ENCODE measurements around the gene EFTUD2.
A peak's percentile ranks its signal among the peaks of the same experiment; 100 is the strongest.
"Not testable (repeated sequence)": the region's sequence is repeated elsewhere in the genome, so short reads cannot be mapped to it uniquely, and the experiment has no call there.

EFTUD2 gene

DNA sequence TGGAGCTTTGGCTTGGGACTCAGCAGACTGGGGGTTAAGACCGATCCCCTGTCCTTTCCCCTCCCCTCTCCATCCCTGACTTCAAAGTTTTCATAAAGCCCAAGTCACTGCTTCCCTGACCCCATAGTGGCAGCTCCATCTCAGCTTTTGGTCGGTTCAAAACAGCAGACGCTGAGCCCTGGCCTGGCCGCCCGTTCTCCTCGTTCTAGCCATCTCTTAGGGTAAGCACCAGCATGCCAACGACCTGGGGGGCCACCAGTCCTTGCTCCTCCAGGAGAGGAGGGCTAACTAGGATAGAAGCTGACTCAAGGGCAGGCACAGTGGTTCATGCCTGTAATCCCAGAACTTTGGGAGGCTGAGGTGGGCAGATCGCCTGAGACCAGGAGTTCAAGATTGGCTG, 53.0 kb downstream of the EFTUD2 start:
- no peak for DNase-seq

DNA sequence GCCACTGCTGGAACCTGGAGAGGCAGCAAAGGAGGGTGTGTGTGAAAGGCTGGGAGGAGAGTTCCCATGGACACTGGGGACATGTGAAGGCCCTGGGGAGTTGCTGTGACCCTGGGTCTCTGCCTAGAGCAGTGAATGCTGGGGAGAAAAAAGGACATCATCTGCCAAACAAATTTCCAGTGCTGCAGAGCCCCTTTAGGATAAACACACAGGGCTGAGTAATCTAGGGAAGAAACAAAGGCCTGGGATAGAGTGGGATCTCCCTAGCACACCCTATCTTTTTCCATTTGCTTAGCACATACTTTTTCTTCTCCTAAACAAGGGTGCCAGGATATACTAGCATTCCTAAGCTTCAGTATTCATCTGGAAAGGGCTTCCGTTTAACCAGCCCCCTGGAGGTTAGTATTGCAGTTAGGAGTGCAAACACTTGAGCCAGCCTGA, 54.8 kb downstream of the EFTUD2 start:
- DNase-seq = no peak

DNA sequence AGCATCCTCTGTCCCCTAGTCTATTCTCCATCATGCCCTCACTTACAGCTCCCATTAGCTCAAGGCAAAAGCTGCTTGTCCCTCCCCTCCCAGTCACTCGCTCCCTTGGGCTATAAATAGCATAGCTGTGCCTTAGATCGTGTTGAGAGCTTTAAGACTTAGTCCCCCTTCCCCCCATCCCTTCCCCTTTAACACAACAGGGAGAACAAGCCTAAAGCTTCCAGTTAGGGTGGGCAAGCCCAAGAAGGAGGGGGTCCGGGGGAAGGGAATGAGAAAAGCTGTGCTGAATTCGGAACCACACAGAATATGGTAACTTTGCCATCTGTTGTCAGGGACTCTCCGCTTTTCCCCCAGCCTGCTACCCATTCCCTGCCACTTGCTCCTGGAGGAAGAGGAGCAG, 56.5 kb downstream of the EFTUD2 start:
- DNase-seq = no peak

DNA sequence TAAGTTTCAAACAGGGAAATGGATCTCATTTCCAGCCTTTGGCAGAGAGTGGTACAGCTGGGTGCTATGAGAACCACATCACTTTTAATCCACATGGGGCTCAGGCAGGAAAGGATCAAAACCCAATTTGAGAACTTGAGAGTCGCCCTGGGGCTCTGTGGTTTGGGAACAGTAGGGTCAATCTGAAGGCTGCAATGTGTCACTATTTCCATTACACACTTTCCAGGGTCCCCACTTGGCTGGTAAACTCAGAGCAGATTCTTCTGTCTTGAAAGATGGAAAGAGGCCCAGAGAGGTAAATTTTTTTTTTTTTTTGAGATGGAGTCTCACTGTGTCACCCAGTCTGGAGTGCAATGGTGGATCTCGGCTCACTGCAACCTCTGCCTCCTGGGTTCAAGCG, 58.3 kb downstream of the EFTUD2 start:
- no peak for DNase-seq

DNA sequence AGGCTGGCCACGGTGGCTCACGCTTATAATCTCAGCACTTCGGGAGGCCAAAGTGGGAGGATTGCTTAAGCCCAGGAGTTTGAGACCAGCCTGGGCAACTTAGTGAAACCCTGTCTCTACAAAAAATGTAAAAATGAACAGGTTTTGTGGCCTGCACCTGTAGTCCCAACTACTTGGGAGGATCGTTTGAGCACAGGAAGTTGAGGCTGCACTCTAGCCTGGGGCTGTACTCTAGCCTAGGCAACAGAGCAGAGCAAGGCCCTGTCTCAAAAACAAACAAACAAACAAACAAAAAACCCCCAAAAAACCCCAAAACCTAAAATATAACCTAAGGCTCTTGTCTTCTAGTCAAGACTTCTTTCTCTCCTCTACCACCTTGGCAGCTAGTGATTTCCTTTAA, 59.0 kb downstream of the EFTUD2 start:
- no peak for DNase-seq

DNA sequence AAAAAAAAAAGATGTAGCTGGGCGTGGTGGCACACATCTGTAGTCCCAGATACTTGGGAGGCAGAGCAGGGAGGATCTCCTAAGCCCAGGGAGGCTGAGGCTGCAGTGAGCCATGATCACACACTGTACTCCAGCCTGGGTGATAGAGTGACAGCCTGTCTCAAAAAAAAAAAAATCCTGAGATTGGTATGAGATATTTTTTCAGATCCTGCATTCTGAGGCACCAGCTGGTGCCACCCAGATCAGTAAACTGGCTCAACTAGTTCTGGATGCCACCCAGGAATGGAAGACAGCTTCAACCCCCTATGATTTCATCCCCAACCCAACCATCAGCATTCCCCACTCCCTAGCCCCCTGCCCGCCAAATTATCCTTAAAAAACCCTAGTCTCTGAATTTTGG, 62.0 kb downstream of the EFTUD2 start:
- DNase-seq = no peak

DNA sequence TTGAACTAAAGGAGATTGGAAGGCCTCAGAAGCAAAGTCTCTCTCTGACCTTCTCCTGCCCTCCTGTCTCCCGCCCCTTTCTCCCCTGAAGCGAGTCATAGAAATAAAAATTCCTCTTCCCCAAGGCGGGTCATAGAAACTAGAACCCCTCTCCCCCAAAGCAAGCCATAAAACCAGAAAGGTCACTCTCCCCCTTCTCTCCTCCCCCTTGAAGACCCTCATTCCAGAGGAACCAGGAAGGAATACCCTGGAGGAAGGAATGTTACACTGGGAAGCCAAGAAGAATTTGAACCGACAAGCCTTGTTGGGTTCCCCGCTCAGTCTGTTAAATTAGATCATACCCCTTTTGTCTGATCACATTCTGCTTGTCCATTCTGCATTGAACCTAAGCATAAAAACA, 66.4 kb downstream of the EFTUD2 start:
- DNase-seq = no peak

DNA sequence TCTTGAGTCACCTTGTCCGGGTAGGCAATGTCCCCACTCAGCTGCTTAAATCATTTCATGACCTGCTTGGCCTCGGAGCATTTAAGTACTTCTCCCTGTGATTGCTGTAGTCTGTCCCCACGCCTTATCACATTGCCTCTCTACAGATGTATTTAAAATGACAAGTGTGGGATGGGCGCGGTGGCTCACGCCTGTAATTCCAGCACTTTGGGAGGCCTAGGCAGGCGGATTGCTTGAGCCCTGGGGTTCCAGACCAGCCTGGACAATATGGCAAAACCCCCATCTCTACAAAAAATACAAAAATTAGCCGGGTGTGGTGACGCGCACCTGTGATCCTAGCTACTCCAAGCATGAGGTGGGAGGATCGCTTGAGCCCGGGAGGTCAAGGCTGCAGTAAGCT, 67.9 kb downstream of the EFTUD2 start:
- no peak for DNase-seq

DNA sequence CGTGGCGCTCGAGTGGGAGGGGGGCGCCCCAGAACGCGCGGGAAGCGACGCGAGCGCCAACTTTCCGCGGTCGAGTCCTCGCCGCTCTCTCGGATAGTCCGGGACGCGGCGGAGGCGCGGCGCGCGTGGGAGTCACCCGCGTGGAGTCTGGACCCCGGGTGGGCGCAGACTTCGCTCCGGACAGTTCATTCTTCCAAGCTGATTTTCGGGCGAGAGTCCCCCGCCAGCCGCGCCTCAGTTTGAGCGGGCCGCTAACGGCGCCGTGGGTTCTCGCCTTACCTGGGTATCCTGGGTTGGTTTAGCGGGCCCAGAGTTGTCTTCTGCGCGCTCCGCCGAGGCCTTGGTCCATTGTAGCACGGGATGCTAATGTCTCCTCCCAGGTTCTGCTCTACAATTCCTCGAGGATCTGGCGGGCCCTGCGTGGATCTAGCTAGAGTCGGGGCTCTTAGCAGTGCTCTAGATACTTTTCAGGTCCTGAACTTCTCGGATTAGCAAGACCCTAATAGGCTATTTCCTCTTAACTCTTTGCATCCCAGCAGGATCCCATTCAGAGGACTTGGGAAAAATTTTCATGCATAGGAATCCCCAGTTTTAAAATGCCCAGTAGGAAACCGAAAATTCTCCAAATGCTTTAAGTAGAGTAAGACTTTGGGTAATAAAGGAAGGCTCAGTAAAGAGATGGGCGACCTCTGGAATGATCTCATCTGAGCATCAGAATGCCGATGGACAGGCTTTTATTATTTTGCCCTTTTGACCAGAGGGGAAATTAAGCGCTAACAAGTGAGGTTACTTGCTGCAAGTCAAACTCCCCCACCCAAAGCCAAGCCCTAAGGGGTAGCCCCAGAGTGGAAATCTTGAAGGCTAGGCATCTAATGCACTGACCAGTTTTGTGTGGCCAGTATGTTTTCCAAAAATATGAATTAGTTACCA, 68.6 kb downstream of the EFTUD2 start:
- DNase-seq = peak; percentile 35

DNA sequence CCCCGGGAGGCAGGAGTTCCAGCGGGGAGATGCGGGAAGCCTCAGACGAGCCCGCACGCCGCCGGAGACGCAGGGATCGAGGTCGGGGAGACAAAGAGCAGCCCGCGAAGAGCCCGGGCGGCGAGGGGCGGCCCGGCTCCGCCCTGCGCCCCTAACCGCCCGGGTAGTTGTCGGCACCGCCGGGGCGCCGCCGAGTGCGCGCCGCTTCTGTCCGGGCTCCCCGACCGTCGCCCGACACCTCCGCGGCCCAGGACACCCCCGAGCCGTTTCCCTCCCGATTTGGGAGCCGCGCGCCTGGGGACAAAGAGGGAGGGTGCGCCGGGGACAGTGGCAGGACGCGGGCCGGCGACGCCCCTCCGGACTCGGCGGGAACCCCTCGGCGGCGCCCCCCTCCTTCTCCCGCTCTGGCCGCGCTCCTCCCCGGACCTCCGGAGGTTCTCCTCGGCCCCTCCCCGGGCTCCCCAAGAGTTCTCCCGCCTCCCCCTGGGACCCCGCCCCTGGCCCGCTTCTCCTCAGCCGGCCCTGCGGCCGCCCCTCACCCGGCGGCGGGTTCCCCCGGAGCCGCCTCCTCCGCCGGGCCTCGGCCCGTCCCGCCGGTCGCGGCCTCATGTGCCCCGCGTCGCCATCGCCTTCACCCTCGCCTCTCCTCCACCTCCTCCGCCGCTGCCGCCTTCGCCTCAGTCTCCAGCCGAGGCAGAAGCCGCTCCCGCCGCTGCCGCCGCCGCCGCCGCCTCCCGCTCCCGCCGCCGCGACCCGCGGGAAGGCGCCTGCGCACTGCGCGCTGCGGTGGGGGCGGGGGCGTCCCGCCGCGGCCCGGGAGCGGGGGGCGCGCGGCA, 69.5 kb downstream of the EFTUD2 start, which contains the start of gene GJC1:
TSS of gene GJC1 (minus strand) at position 765 of the 836 bp plus-strand sequence. CDS start 24,470 bp downstream, outside the sequence.
- peak; percentile 37 for DNase-seq

DNA sequence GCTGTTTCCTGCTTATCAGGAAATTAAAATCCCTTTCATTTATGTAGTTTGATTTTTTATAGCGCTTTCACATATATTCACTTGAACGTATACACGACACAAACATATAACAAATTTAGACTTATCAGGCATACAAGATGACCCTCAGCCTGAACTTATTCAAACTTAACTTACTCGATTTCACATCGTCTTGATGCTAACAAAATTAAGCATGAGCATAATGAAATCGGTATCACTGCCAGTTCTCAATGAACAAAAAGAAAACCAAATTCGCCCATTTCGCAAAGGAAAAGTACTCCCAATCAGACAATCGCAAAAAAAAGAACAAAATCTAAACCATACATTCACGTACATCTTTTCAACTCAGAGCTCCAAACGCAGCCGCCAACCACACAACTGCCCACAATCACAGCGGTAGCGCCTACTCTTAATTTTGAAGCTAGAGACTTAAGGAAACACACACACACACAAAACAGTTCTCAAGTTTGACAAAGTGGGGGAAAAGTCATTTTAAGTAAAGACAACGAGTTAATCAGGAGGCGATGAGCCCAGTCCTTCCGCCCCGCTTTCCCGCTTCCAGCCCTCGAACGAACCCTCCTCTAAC, 70.2 kb downstream of the EFTUD2 start:
- DNase-seq = no peak

DNA sequence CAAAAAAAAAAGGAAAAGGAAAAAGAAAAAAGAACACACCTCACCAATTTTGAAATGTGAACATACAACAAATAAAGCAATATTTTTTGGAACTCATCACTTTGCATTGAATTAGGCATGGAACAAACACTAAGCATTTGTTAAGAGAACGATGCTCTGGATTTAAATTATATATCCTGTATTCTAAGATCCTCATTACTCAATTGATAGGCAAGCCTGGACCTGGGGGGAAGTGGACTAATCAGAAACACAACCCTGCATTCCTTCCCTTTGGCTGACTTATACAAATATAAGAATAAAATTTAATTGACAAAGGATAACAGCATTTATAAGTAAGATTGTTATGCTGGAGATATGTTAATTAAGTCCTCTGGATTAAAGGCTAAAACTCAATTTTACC, 71.4 kb downstream of the EFTUD2 start:
- DNase-seq = no peak

DNA sequence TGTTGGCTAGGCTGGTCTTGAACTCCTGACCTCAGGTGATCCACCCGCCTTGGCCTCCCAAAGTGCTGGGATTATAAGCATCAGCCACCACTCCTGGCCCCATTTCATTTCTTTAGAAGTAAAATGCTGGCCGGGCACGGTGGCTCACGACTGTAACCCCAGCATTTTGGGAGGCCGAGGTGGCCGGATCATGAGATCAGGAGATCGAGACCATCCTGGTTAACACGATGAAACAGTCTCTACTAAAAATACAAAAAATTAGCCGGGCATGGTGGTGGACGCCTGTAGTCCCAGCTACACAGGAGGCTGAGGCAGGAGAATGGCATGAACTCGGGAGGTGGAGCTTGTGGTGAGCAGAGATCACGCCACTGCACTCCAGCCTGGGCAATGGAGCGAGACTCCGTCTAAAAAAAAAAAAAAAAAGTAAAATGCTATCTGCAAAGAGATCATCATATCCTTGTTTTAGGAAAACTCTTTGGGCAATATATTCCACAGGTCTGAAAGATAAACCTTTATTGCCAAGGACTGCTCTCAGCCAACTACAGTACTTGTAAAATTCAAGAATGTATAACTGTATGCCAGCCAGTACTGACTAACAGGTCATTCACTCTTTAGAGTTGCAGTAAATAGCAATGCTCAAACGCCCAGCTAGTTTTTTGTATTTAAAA, 73.0 kb downstream of the EFTUD2 start:
- no peak for DNase-seq

DNA sequence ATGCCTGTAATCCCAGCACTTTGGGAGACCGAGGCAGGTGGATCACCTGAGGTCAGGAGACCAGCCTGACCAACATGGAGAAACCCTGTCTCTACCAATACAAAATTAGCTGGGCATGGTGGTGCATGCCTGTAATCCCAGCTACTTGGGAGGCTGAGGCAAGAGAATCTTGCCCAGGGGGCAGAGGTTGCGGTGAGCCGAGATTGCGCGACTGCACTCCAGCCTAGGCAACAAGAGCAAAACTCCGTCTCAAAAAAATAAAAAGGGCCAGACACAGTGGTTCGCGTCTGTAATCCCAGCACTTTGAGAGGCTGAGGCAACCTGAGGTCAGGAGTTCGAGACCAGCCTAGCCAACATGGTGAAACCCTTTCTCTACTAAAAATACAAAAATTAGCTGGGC, 74.0 kb downstream of the EFTUD2 start:
- DNase-seq = not testable (repeated sequence)

DNA sequence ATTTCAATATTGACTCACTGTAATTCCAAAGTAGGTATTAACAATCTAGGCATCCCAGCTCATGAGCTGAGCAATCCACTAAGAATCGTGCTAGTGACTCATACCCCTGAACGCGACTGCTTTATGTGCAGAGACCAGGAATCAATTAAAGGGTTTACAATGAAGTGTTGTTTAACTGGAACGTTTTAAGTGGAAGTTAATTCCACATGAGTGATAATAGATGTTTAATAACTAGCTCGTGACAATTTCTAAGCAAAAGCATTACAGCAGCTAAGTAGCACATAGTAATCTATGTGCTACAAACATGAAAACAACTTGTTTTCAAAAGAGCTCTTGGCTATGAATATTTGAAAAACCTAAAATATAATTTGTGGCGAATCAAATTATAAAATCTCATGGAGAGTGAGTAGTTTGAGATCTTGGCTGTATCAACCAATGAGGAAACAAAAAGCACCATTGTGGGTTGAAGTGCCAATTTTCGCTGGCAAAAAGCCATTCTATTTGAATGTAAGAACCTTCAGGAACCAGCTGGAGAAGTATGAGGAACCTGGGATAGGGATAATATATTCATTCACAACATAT, 78.5 kb downstream of the EFTUD2 start:
- no peak for DNase-seq

DNA sequence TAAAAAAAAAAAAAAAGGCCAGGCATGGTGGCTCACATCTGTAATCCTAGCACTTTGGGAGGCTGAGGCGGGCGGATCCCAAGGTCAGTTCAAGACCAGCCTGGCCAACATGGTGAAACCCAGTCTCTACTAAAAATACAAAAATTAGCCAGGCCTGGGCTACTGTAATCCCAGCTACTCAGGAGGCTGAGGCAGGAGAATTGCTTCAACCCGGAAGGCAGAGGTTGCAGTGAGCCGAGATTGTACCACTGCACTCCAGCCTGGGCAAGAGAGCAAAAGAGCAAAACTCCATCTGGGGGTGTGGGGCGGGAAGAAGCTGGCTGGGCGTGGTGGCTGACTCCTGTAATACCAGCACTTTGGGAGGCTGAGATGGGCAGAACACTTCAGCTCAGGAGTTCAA, 80.7 kb downstream of the EFTUD2 start:
- not testable (repeated sequence) for DNase-seq

DNA sequence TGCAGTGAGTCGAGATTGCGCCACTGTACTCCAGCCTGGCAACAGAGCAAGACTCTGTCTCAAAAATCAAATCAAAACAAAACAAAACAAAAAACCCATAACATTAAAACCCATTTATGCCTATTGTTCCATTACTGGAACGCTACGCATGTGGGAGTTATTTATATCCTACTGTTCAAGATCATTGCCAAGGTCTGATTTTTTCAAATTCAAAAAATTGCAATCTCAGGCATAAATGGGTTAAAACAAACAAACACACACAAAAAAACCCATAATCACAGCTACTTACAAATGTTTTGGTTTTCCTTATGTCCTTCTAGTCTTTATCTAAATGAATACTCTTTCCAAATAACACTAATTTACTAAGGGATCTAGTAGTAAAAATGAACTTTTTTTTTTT, 87.0 kb downstream of the EFTUD2 start:
- no peak for DNase-seq

DNA sequence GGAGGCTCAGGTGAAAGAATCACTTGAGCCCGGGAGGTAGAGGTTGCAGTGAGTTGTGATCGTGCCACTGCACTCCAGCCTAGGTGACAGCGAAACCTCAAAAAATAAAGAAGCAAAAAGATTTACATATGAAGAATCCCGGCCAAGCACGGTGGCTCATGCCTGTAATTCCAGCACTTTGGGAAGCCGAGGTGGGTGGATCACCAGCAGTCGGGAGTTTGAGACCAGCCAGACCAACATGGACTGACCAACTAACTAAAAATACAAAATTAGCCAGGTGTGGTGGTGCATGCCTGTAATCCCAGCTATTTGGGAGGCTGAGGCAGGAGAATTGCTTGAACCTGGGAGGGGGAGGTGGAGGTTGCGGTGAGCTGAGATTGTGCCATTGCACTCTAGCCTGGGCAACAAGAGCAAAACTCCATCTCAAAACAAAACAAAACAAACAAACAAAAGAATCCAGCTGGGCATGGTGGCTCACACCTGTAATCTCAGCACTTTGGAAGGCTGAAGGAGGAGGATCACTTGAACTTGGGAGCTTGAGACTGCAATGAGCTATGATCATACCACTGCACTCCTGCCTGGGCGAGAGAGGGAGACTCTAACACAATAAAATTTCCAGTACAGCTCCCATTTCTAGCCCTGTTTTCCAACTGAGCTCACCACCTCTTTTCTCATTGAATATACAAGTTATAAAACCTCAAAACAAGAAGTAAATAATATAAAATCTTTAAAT, 90.4 kb downstream of the EFTUD2 start:
- not testable (repeated sequence) for DNase-seq

DNA sequence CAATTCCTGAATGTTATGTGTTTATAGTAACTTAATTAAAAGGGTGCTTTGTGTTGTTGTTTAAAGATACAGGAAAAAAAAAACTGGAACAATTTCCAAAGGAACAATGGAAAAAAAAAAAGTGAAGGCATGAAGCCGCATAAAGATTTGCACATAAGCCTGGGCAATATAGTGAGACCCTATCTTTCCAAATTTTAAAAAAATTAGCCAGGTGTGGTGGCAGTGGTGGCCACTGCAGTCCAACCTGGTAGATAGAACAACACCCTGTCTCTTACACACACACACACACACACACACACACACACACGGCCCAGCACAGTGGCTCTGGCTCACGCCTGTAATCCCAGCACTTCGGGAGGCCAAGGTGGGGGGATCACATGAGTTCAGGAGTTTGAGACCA, 91.1 kb downstream of the EFTUD2 start:
- DNase-seq = no peak

DNA sequence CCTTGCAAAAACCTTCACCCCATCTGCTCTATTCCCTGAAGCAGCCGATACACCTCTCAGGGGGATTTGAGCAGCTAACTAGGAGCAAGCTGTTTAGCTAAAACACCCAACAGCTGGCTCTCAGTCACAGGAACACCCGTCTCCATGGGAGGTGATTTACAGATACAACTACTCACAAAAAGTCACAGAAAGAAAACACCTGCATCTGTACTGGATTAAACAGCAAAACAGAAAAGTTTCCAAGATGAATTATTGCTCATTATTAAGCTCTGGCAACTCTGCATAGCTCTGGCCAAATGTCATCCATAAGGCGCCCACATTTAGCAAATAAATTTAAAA, 91.5 kb downstream of the EFTUD2 start:
- DNase-seq = no peak

DNA sequence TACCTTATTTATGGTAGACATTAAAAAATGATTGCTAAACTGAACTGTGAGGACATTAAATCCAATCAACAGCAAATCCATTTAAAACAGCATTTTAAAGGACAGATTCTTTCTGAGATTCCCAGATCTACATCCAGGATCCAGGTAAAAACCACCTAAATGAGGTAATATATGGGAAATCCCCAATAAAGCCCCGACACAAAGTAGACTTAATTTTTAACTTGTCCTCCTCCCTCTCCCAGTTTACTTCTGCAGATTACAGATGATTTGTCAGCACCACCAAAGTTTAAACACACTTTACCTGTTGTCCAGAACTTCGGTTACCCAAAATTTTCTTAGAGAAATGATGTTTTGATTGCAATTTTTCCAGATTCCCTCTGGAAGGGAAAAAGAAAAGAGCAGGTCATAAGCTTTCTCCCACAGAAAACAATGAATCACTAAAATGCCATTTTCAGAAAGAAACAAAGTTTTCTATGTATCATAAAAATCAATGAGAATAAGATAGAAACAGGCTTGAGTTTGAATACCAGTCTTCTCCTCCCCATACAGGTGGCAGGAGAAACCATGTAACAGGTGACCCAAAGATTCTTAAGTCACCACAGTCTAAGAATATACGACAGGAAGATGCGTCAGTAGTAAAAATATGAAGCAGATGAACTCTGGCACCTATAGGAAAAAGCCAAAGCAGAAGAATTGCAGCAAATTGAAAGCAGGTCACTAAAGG, 92.0 kb downstream of the EFTUD2 start:
- DNase-seq = no peak
